ENCODE measurements around the gene PRICKLE1. TPM values are rescaled to one million over a fixed set of nuclear protein-coding genes. Genes with fewer than 3 reads are reported as not detected.
A peak's percentile ranks its signal among the peaks of the same experiment; 100 is the strongest.

The PRICKLE1 gene
- total and polyA plus RNA-seq, 10 of the 15 experiments (the other 5 are each of a cell fraction or from before 2014, with no cell fraction given), result 0.47 to 2.8 (median 0.86) TPM

GRCh38 chr12:42468921-42469320 is 120.6 kb downstream of the PRICKLE1 start (continued):
- TF ChIP-seq, protein P1, sequence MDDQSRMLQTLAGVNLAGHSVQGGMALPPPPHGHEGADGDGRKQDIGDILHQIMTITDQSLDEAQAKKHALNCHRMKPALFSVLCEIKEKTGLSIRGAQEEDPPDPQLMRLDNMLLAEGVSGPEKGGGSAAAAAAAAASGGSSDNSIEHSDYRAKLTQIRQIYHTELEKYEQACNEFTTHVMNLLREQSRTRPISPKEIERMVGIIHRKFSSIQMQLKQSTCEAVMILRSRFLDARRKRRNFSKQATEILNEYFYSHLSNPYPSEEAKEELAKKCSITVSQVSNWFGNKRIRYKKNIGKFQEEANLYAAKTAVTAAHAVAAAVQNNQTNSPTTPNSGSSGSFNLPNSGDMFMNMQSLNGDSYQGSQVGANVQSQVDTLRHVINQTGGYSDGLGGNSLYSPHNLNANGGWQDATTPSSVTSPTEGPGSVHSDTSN (IDR thresholded peaks at IDR 0.05; ENCODE audit: insufficient replicate concordance, low read depth, low read length), result no peak

DNA sequence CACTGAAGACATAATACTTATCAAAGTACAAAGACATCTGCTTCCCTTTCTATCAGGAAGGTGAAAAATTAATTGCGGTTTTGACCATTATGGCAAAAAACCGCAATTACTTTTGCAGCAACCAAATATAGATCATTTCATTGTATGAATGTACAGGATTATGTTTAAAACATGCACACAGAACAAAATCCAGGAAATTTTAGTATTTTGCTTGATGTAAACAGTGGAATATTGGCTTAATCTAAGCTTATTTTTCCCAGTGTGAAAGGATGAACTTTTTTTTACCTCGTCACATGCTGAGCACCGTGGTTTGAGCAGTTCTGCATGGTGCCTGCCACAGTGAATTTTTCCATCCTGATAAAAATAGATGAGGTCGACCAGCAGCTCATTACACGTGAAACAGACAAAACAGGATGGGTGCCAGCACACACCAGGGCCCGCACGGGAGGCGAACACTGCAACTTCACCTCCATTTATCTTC is 121.2 kb downstream of the PRICKLE1 start:
- POLR2A ChIA-PET, result interaction anchor here (0.5 to 0.6 kb wide), 2 partner anchors 14 to 1259 kb away, joined by 3 read pairs; no protein-coding TSS in a partner anchor
- CTCF ChIA-PET, result interaction anchor here (0.7 to 11.4 kb wide), 6 partner anchors 11 to 870 kb away, joined by 3 to 87 read pairs (median 10); no protein-coding TSS in a partner anchor
- intact Hi-C loops (cut with micrococcal nuclease; ENCODE audit: unreplicated experiment) (loop anchor here (5.0 to 10.0 kb wide), 2 partner anchors 324 to 1289 kb away; partner anchors contain the start of genes GXYLT1, IRAK4 and PUS7L), in situ Hi-C loops (cut with MboI) (no loop called here)
- RAD21 ChIA-PET (ENCODE audit: unreplicated experiment), result interaction anchor here (1.0 to 3.3 kb wide), 10 partner anchors 10 to 869 kb away, joined by 3 to 25 read pairs (median 5); no protein-coding TSS in a partner anchor
- Histone ChIP-seq H2AFZ (ENCODE audit: control insufficient read depth, low read depth, low read length) (peak overlapping the region; percentile 59; the same call in 1 of the 2 replicates), H3K79me2 (ENCODE audit: control insufficient read depth, insufficient read depth, low read length) (no peaks in the 10 kb centered on the region), H3K9ac (ENCODE audit: control insufficient read depth, insufficient read depth, low read length) (no peak overlapping the region), H3K4me3 (peak overlapping the region; percentile 52; the same call in 1 of the 2 replicates), H3K27ac (ENCODE audit: control insufficient read depth, insufficient read depth) (peak overlapping the region; percentile 72), H4K20me1 (ENCODE audit: control insufficient read depth, insufficient read depth) (no peaks in the 10 kb centered on the region), H3K27me3 (replicated peaks in 1 of 2; ENCODE audit: control insufficient read depth in 2 of 2, insufficient read depth in 2 of 2, low read length in 1 of 2) (no peaks in the 10 kb centered on the region), H3K36me3 (ENCODE audit: control insufficient read depth in 2 of 2, insufficient read depth in 2 of 2, low read length in 1 of 2) (no peaks in the 10 kb centered on the region), H3K9me3 (replicated peaks; ENCODE audit: control insufficient read depth, insufficient read depth, low read length) (no peaks in the 10 kb centered on the region), H3K4me1 (ENCODE audit: control insufficient read depth, insufficient read depth, low read length) (peaks cover 18% of the 10 kb centered on the region), H3K4me2 (ENCODE audit: control insufficient read depth, insufficient read depth) (peak overlapping the region; percentile 96)
- ATAC-seq, result peak; percentile 65
- WGBS (ENCODE audit: insufficient coverage, insufficient replicate concordance, low lambda C conversion rate, missing lambda C conversion rate), result 0% methylated on average over 9 of the region's 9 CpGs
- peak; percentile 41 for FAIRE-seq
- DNase-seq (ENCODE audit: low read depth, low spot score), result peak; percentile 45
- SMC1A ChIA-PET (ENCODE audit: uncharacterized antibody, unreplicated experiment), result interaction anchor here (0.6 to 6.4 kb wide), 19 partner anchors 10 to 870 kb away, joined by 3 to 40 read pairs (median 6); no protein-coding TSS in a partner anchor
- no TSS peak for BruUV-seq (replicated peaks)
- TF ChIP-seq NR2C1 (IDR thresholded peaks at IDR 0.05), result no peak
- no peak for TF ChIP-seq STAT1 (conservative IDR thresholded peaks at IDR 0.05)
- TF ChIP-seq HDAC2 (IDR thresholded peaks at IDR 0.05), result no peak
- TF ChIP-seq ZNF622 (IDR thresholded peaks at IDR 0.05), result no peak
- TF ChIP-seq ATF7 (IDR thresholded peaks at IDR 0.05; ENCODE audit: low read depth), result no peak
- no peak for TF ChIP-seq TARDBP (IDR thresholded peaks at IDR 0.05; ENCODE audit: borderline replicate concordance)
- TF ChIP-seq GABPA (IDR thresholded peaks at IDR 0.05; ENCODE audit: low read depth), result no peak
- no peak for TF ChIP-seq RAD21 (IDR thresholded peaks at IDR 0.05; ENCODE audit: insufficient read depth, low read depth, low read length)
- TF ChIP-seq, protein P2, sequence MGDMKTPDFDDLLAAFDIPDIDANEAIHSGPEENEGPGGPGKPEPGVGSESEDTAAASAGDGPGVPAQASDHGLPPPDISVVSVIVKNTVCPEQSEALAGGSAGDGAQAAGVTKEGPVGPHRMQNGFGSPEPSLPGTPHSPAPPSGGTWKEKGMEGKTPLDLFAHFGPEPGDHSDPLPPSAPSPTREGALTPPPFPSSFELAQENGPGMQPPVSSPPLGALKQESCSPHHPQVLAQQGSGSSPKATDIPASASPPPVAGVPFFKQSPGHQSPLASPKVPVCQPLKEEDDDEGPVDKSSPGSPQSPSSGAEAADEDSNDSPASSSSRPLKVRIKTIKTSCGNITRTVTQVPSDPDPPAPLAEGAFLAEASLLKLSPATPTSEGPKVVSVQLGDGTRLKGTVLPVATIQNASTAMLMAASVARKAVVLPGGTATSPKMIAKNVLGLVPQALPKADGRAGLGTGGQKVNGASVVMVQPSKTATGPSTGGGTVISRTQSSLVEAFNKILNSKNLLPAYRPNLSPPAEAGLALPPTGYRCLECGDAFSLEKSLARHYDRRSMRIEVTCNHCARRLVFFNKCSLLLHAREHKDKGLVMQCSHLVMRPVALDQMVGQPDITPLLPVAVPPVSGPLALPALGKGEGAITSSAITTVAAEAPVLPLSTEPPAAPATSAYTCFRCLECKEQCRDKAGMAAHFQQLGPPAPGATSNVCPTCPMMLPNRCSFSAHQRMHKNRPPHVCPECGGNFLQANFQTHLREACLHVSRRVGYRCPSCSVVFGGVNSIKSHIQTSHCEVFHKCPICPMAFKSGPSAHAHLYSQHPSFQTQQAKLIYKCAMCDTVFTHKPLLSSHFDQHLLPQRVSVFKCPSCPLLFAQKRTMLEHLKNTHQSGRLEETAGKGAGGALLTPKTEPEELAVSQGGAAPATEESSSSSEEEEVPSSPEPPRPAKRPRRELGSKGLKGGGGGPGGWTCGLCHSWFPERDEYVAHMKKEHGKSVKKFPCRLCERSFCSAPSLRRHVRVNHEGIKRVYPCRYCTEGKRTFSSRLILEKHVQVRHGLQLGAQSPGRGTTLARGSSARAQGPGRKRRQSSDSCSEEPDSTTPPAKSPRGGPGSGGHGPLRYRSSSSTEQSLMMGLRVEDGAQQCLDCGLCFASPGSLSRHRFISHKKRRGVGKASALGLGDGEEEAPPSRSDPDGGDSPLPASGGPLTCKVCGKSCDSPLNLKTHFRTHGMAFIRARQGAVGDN (IDR thresholded peaks at IDR 0.05), result no peak; the same call in 1 of the 2 replicates
- TF ChIP-seq BACH1 (IDR thresholded peaks at IDR 0.05; ENCODE audit: borderline replicate concordance), result no peak
- TF ChIP-seq POLR2AphosphoS2 (IDR thresholded peaks at IDR 0.05; ENCODE audit: low read depth, low read length), result no peak
- TF ChIP-seq RB1 (IDR thresholded peaks at IDR 0.05; ENCODE audit: borderline replicate concordance), result no peak
- no peak for TF ChIP-seq WRNIP1 (IDR thresholded peaks at IDR 0.05; ENCODE audit: borderline replicate concordance, low read depth, low read length)

Measured in GM12878 (cell line).